WI38 (cell line): Measurements from ENCODE around the gene VEPH1.

Source experiments
- H3K4me3 ChIP-seq: 2 replicates; pipeline ENCODE4 v1.5.1; 2011; ENCODE audit warnings: low read depth, mild to moderate bottlenecking, control low read depth, low read length
- CTCF ChIP-seq: IDR thresholded peaks from 2 replicates; pipeline ENCODE4 v1.5.1; 2012; ENCODE audit warnings: low read depth, mild to moderate bottlenecking, control low read depth, low read length

Gene VEPH1

DNA sequence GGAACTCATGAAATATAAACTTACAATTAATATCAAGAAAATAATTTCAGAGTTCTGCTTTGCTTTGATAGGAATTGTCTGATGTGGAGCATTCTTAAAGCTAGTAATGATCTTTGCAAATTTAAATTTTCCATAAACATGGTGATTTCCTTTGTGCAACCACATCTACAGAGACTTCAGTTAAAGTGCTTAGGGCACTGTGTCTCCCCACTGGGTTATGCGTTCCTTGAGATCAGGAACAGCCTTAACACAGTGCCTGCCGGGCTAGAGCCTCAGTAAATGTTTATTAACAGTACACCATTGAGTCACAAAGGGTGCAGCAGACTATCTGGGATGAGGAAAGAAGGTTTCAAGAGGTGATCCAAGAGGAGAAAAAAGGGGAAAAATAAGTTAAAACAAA is 235.2 kb downstream of the VEPH1 start:
- no peak for TF ChIP-seq CTCF
- no peak overlapping the region for H3K4me3 ChIP-seq

GRCh38 chr3:157265931-157266330 is 237.3 kb downstream of the VEPH1 start:
- no peak overlapping the region for H3K4me3 ChIP-seq
- TF ChIP-seq CTCF: no peak

GRCh38 chr3:157263027-157263426 is 240.2 kb downstream of the VEPH1 start:
- no peak for TF ChIP-seq CTCF
- no peak overlapping the region for H3K4me3 ChIP-seq

- TF ChIP-seq CTCF: no peak
- H3K4me3 ChIP-seq: no peak overlapping the region
Observed at GRCh38 chr3:157261000-157261399, 242.2 kb downstream of the VEPH1 start.

DNA sequence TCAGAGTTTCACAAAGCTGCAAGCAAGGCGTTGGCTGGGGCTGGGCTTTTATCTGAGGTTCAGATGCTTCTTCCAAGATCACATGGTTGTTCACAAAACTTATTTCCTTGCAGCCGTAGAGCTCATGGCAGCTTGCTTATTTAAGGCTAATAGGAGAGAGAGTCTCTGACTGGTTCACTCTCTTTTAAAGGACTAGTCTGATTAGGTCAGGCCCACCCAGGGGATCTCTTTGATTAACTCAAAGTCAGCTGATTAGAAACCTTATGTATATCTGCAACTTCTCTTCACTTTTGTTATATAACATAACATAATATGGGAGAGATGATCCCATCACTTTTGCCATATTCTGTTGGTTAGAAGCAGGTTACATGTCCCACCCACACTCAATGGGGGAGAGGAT is 243.4 kb downstream of the VEPH1 start:
- no peak overlapping the region for H3K4me3 ChIP-seq
- no peak for TF ChIP-seq CTCF

- TF ChIP-seq CTCF: no peak
- H3K4me3 ChIP-seq: no peak overlapping the region
Observed at GRCh38 chr3:157257101-157257500, 246.1 kb downstream of the VEPH1 start.

DNA sequence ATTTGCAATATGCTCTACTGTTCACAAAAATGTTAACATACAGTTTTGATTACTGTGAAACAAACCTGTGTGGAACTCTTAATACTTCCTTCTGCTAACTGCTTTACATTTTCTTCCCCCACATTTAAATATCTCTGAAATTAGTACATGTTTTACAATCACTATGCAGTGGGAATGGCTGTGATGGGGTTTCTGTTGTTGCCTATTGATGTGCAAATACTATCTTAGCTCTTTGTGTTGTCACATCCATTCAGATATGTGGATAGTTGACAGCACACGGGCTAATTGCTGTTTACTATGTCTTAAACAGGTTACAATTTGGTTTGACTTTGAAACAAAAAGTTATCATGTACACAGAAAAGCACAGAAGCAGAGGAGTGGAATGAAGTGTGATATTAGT is 247.4 kb downstream of the VEPH1 start:
- TF ChIP-seq CTCF: no peak
- no peak overlapping the region for H3K4me3 ChIP-seq
